Activated effector memory CD4-positive, alpha-beta T cell treated with Interleukin-2 at 50 U/mL for 16 hours (primary cell): ENCODE results near the gene GABBR2.
"Not testable (repeated sequence)": the region's sequence is repeated elsewhere in the genome, so short reads cannot be mapped to it uniquely, and the experiment has no call there.

ENCODE experiments used
- DNase-seq: peaks from one replicate; pipeline ENCODE4 v3.0.0-alpha.2; 2020

Gene GABBR2

GRCh38 chr9:98504298-98505282 lies 204.1 kb downstream of the GABBR2 start:
- no peak for DNase-seq

- no peak for DNase-seq
Measured at GRCh38 chr9:98503867-98504266, 204.9 kb downstream of the GABBR2 start.

GRCh38 chr9:98502976-98503325 lies 205.8 kb downstream of the GABBR2 start:
- DNase-seq, result no peak

- DNase-seq, result no peak
Measured at GRCh38 chr9:98502311-98502975, 206.3 kb downstream of the GABBR2 start.

- no peak for DNase-seq
Measured at GRCh38 chr9:98501819-98502218, 206.9 kb downstream of the GABBR2 start.

GRCh38 chr9:98501259-98501658 lies 207.5 kb downstream of the GABBR2 start:
- DNase-seq, result not testable (repeated sequence)

- DNase-seq, result no peak
Measured at GRCh38 chr9:98500337-98500919, 208.3 kb downstream of the GABBR2 start.

GRCh38 chr9:98495530-98495929 lies 213.2 kb downstream of the GABBR2 start:
- DNase-seq, result no peak

- no peak for DNase-seq
Measured at GRCh38 chr9:98494852-98495251, 213.9 kb downstream of the GABBR2 start.

GRCh38 chr9:98491828-98492227 lies 216.9 kb downstream of the GABBR2 start:
- no peak for DNase-seq

GRCh38 chr9:98491231-98491651 lies 217.5 kb downstream of the GABBR2 start:
- DNase-seq, result no peak

- no peak for DNase-seq
Measured at GRCh38 chr9:98488571-98489312, 220.0 kb downstream of the GABBR2 start.

- DNase-seq, result no peak
Measured at GRCh38 chr9:98485706-98486105, 223.0 kb downstream of the GABBR2 start.

GRCh38 chr9:98484162-98484561 lies 224.6 kb downstream of the GABBR2 start:
- DNase-seq, result no peak

- no peak for DNase-seq
Measured at GRCh38 chr9:98482226-98482625, 226.5 kb downstream of the GABBR2 start.

GRCh38 chr9:98481676-98482075 lies 227.1 kb downstream of the GABBR2 start:
- DNase-seq, result no peak

GRCh38 chr9:98479967-98480847 lies 228.5 kb downstream of the GABBR2 start:
- DNase-seq, result no peak

- no peak for DNase-seq
Measured at GRCh38 chr9:98479449-98479848, 229.3 kb downstream of the GABBR2 start.

GRCh38 chr9:98477884-98478283 lies 230.9 kb downstream of the GABBR2 start:
- no peak for DNase-seq

GRCh38 chr9:98472216-98472615 lies 236.5 kb downstream of the GABBR2 start:
- DNase-seq, result no peak

GRCh38 chr9:98471185-98471584 lies 237.6 kb downstream of the GABBR2 start:
- no peak for DNase-seq
